ENCODE measurements around the gene RAB36.

DNA sequence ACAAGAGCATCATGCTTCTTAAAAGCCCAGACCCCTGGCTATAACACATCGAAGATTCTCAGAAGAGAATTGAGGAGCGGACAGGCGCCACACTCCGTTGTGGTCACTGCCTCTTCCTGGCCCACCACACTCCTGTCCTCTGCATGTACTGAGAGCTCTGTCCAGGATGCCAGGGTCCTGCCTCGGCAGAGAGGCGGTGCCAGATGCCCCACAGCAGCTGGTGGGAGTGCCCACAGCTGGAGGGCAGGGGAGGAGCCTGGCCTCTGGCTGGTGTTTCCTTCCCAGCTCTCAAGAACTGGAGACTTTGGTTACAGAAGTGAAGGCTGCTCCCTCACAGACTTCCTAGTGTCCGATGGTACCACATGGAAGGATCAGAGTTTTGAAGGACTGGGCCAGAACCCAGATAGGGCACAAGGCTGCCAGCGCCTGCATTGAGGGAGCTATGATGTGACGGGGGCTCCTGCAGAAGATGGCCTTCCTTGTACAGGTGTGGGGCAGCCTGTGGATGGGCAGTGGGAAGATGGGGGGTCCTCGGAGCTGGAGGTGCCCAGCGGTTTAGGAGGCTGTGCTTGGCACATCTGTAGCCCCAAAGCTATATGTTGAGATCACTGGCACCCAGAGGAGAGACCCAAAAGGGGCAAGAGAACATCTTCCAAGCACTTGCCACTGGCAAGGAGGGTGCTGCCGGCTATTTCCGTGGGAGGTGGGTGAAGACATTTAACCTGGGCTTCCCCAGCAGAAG lies 22.9 kb upstream of the RAB36 start:
- TF ChIP-seq, protein P1, sequence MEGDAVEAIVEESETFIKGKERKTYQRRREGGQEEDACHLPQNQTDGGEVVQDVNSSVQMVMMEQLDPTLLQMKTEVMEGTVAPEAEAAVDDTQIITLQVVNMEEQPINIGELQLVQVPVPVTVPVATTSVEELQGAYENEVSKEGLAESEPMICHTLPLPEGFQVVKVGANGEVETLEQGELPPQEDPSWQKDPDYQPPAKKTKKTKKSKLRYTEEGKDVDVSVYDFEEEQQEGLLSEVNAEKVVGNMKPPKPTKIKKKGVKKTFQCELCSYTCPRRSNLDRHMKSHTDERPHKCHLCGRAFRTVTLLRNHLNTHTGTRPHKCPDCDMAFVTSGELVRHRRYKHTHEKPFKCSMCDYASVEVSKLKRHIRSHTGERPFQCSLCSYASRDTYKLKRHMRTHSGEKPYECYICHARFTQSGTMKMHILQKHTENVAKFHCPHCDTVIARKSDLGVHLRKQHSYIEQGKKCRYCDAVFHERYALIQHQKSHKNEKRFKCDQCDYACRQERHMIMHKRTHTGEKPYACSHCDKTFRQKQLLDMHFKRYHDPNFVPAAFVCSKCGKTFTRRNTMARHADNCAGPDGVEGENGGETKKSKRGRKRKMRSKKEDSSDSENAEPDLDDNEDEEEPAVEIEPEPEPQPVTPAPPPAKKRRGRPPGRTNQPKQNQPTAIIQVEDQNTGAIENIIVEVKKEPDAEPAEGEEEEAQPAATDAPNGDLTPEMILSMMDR (IDR thresholded peaks at IDR 0.05) = no peak
- TF ChIP-seq ZNF317 (CRISPR knock-in tag; IDR thresholded peaks at IDR 0.05; ENCODE audit: borderline replicate concordance, low read depth) (no peak), CREB1 (CRISPR knock-in tag; IDR thresholded peaks at IDR 0.05) (no peak), ELF4 (CRISPR knock-in tag; IDR thresholded peaks at IDR 0.05; ENCODE audit: low read depth) (no peak), TEAD4 (CRISPR knock-in tag; IDR thresholded peaks at IDR 0.05) (no peak)
- TF ChIP-seq, protein P2, sequence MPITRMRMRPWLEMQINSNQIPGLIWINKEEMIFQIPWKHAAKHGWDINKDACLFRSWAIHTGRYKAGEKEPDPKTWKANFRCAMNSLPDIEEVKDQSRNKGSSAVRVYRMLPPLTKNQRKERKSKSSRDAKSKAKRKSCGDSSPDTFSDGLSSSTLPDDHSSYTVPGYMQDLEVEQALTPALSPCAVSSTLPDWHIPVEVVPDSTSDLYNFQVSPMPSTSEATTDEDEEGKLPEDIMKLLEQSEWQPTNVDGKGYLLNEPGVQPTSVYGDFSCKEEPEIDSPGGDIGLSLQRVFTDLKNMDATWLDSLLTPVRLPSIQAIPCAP (CRISPR knock-in tag; IDR thresholded peaks at IDR 0.05) = no peak
